T-helper 22 cell (primary cell): ENCODE data around the gene MAGI1.

Experiments used
- DNase-seq: peaks from one replicate; pipeline ENCODE4 v3.0.0-alpha.2; 2020; ENCODE audit warnings: low read depth

Gene MAGI1

DNA sequence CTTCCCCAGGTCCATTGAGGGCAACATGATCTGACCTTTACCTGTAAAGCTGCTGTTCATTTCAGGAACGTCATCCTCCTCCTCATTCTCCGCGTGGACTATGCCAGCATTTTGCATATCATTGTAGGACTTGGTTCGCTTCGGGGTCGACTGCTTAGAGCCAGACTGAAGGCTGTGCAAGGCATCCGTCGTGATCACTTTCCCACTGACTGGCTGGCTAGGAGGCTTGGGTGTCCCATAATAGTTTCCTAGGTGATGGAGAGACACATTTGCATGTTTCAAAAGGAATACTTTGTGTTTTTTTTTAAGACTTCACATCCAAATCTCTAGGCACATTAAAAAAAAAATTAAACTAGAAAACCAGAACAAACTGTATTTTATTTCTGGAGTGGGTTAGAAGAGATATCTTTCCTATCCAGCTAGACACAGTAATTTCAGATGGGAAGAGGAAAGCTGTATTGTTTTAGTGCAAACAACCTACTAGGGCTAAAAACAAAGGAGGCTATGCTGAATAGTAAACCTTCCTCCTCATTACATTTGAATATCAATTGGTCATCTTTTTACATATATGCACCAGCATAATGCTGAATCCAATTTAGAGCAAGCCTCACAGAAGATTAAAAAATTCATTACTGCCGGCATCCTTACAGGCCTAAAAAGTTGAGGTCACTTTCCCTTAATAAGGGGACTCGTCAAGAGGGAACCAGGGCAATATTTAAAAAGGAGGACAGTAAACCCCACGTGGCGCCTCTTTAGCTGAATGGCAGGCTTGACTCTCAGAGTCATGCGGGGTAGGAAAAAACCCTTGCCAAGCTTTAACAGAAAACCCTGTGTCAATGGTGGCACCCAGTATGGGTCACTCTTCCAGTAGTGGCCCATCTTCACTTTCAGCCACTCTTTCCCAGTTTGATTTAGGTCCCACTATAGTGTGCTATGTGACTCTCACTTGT is 559.9 kb downstream of the MAGI1 start:
- no peak for DNase-seq

DNA sequence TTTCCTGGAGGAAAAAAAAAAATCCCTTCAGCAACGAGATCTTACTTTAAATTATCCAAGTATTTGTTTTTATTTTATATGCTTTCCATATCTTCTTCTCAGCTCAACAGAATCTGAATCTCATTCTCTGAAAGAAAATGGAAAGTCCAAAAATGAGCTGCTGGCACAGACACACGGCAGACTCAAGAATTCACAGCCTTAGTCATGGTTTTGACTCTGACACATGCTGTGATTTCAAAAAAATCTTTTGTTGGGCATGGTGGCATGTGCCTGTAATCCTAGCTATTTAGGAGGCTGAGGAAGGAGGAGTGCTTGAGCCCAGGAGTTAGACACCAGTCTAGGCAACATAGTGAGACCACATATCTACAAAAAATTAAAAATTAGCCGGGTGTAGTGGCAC is 565.0 kb downstream of the MAGI1 start:
- DNase-seq = no peak

DNA sequence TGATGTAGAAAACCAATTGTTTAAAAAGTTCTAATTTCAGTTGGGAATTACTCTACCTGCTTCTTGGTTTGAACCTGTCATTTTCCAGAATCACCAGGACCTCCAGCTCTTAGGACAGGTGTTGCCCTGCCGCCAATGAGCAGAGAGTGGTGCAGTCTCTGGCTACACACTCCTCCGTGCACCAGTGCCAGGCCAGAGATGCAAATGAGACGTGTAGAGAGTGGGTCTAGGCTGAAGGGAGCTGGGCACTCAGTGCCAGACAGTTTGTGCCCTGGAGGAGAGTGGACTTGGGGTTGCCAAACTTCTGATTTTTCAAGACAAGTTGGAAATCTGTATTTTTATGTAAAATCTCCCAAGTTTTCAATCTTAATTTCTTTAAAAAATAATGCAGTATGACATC is 566.2 kb downstream of the MAGI1 start:
- no peak for DNase-seq

DNA sequence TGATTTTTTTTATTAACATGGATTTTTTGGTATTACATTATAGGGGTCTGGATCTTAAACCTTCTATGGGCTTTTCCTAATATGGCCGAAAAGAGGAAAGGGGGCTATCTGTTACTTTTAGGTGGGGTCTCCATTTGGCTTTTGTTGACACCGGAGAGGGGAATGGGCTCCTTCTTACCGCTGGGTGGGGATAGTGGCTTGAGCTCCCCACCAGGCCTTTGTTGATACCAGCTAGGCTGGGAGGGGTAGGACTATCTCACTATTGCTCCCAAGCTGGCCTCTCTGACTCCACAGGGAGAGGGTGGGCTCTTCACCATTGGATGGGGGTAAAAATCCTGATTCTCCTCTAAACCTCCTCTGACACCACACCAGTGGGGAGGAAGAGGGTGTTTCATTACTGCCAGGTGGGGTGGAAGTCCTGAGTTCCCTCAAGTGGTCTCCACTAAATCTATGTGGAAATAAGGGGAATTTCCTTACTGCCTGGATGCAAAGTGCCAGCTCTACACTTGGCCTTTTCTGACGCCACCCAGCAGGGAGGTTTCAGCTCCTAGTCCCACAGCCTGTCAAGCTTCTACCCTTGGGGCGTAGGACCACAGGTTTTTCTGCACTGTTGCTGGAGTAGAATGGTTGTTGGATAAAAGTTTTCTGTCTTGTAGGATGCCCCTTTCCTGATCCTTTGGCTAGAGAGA is 572.3 kb downstream of the MAGI1 start:
- DNase-seq = no peak

DNA sequence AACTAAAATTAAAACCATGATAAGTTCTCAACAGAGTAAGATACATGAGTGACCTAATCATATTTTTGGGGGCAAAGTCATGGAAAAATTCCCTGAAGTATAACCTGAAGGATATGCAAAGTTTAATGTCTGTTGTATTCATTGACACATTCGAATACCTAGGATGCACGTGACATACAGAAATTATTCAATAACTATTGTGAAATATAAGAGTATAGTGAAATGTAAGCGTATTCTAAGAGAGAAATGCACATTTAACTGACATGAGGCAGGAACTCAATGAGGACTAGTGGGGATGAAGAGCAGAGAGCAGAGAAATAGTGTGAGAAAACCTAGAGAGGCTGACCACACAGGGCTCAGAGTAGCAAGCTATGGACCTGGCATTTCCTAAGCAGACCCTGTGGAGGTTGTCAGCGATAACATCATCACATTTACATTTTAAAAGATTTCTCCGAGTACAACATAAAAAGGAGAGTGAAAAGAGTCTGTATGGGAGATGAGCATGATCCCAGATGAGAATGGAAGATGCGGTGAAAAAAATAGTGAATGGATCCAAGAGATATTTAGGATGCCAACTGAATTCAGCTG is 588.8 kb downstream of the MAGI1 start:
- DNase-seq = no peak

DNA sequence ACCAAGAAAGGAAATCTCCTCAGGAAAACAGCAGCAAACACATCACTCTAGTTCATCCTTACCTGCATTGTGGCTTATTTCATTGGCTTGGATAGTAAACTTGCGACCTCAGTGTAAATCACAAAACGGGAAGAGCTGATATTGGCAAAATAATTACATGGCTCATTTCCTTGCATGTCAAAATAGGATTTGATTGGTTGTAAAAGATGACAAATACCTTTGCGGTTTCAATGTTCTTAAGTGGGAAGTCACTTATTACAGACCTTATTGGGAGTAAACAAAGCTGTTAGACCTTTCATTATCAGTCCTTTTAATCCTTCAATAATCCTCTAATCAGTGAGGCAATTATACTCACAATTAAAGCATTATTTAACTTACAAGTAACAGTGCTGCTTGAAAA is 590.6 kb downstream of the MAGI1 start:
- no peak for DNase-seq

DNA sequence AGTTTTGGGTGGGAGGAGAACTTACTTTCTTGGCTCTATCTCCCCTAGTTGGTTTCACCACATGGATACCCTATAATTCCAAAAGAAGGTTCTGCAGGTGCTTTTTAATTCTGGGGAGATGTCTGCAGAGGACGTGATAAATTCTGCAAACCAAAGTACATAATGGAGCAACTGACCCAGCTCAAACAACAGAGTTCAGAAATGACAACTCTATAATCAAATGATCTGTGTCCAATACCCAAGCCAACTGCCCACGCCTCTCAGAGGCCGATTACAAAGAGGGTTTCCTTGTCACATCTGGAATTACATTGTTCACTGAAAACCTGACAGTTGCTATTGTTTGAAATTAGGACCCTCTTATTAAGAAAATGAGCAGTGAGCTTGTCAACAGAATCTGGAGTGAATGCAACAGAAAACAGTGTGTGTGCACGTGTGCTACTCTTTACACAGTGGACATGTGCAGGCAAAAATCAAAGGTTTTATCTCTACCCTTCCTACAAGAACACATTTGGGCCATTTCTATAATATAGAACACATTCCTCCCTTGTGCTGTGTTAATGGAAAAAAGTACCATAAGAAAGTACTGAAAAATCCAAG is 593.0 kb downstream of the MAGI1 start:
- no peak for DNase-seq

DNA sequence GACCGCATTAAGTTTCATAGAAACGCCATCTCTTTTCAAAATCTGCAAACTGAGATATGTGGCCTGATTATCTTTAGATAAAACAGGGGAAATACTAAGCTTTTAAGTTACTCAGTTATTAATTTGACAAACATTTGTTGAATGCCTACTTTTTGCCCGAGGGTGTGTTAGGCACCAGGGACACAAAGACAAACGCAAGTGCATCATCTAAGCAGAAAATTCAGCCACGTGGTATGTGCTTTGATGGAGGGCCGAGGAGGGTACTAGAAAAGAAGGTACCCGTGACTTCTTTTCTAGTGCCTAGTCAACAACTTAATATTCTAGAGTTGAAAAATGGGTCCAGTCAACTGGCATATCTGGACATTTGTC is 594.3 kb downstream of the MAGI1 start:
- DNase-seq = no peak

DNA sequence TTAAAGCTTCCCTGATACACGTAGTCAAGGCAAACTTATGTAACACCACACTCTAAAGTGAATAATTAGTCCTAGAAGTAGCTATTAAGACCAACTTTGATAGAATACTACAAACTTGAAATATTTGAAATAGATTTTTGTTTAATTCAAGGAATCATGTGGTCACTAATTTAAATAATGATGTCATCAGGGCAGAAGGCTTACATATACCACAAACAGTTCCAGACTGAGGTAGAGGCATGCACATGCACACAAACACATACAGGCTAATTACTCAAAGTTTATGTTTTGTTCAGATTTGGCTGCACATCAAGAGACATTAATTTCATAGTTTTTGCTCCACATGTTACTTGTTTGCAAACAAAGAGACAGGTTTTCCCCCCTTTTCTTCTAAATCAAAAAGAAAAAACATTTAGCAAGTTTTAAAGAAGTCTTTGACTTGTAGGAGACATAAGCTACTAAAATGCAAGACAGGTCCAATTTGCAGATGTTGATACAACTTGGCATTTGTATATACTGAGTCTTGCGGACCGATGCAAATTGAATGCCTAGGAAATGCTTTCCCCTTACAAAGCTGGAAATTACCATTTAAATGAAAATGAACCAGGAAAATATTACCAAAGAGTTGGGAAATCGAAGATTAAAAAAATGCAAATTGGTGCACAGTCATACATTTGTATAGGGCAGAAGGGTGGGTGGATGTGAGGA is 594.8 kb downstream of the MAGI1 start:
- no peak for DNase-seq

DNA sequence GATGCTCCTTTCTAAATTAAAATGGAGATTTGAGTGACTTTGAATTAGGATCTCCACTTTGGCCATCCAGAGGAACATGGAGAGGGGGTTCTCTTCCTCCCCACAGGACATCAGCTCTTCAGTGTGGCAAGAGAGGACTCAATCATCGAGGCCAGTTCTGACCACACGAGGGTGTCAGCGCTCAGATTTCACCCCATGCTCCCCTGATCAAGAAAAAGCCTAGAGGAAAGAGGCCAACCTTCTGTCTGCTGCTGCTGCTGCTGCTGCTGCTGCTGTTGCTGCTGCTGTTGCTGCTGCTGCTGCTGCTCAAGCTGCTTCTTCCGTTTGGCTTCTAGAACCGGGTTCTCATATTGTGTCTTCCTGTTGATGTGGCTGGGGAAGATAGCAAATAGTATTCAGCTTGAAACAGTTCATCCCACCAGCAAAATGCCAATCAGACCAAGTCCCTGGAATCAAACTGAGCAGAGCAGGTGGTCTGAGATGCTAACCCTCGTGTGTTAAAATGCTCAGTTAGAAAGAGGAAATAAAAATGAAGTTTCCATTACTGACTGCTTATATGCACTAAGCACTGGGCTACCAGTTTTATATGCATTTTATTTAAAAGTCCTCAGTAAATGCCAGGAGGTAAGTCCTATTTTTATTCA is 599.0 kb downstream of the MAGI1 start:
- DNase-seq = no peak

DNA sequence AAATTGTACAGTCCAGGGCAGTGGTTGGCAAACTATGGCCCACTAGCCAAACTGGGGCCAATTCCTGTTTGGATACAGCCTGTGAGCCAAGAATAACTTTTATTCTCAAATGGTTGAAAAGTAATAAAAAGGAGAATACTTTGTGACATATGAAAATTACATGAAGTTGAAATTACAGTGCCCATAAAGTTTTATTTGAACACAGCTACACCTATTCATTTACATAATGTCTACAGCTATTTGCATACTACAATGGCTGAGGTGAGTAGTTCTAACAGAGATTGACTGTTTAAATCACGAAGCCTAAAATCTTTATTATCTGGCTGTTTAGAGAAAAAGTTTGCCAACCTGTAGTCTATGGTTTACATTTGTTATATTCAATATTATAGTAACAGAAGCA is 600.1 kb downstream of the MAGI1 start:
- no peak for DNase-seq

DNA sequence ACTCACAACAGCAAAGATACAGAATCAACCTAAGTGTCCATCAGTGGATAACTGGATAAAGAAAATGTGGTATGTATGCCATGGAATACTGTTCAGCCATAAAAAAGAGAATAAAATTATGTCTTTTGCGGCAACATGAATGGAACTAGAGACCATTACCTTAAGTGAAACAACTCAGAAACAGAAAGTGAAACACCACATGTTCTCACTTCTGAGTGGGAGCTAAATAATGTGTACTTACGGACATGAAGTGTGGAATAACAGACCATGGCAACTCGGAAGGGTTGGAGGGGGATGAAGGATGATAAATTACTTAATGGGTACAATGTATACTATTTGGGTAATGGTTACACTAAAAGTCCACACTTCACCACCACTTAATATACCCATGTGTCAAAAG is 600.6 kb downstream of the MAGI1 start:
- DNase-seq = no peak

DNA sequence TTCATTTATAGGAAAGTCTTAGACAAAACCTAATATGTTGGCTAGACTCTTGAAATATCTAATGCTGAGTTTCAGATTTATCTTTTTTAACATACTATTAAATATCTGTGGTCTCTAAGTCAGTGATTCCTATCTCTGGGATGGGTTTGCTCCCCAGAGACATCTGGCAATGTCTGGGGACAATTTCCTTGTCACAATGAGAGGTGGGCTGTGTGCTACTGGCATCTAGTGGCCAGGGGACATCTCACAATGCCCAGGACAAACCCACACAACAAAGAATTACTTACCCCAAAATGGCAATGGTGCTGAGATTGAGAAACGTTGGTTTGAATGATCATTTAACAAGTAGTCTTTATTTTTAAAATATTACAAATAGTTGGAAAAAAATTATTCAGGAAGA is 602.1 kb downstream of the MAGI1 start:
- no peak for DNase-seq

DNA sequence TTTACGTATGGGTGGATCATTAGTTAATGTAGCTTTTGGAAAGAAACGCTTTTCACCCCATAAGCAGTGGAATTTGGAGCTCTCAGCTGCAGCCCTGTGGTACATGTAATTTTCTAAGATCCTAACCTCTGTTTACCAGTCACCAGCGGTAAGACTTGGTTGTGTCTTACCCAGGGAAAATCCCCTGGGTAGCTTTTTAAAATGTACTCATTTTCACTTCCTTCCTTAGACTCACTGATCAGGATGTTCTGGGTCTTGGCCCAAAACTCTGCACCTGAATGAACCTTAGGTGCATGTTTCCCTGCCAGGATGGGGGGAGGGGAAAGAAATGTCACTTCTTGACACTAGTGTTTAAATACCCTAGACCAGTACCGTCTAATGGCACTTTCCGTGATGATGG is 605.2 kb downstream of the MAGI1 start:
- no peak for DNase-seq

DNA sequence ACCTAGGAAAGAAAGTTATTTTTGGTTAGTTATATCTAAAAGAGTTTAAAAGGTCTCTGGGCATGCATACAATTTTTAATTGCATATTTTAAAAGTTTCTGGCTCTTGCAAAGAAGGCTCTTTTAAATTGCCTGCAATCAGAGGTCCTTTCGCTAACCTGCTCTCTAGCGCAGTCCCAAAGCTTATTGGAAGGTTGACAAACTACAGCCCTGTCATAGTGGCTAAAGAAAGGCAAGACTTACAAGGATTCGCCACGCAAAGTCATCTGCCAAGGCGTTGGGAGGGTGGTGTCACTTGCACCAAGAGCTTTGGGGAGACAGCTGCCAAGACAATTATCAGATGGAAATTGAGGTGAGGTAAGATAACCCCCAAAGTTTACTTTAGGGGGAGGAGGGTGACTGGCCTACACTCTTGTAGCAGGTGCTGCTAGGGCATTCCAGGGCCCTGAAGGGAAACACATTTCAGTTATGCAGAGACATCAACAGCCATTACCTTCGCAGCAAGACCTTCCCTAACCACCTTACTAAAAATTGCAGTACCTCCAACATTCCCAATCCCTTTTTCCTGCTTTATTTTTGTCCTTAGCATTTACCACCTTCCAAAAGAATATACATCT is 606.2 kb downstream of the MAGI1 start:
- DNase-seq = no peak

DNA sequence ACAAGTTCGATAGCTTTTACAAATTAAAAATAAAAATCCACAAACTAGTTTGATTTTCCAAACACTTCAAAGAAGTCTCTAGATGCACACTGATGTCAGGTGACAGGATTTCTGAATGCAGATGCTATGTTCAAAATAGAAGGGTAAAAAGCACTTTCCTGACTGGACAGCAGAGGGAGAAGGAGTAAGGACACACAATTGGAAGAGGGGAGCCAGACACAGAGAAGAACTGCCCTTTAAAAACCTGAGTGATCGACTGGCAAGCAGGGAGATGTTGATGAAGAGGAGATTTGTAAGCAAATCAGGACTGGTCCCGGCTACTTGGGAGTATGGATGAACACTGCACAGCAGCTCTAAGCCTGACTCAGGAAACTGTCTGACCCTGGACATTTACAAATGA is 612.8 kb downstream of the MAGI1 start:
- no peak for DNase-seq

DNA sequence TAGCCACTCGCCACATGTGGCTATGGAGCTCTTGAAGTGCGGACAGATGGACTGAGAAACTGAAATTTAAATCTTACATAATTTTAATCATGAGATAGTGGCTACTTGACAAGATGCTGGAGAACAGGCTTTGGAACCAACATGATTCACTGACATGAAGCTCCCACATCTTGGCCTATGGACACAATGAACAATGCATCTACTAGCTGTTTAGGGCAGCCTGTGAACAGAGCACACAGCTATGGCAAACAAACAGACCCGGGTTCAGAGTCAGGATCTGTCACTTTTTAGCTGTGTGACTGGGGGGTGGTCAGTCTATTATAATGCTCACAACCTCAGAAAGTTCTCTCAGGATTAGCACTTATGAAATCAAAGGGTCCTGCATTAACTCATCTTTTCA is 616.6 kb downstream of the MAGI1 start:
- no peak for DNase-seq

DNA sequence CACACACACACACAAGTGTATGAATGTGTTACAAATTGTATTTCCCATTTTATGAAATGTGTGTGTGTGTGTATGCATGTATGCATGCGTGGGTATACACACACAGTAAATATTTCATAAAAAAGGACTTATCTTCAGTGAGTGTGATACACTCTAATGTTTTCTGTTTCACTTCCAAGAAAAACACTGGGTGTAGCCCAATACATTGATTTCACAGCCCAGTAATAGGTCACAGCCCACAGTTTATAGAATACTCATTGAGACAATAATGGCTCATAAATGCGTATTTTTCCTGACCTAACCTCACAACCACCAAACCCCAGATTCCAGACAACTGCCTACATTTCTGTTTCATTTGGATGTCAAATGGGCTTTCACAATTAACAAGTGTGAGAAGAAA is 619.5 kb downstream of the MAGI1 start:
- no peak for DNase-seq

DNA sequence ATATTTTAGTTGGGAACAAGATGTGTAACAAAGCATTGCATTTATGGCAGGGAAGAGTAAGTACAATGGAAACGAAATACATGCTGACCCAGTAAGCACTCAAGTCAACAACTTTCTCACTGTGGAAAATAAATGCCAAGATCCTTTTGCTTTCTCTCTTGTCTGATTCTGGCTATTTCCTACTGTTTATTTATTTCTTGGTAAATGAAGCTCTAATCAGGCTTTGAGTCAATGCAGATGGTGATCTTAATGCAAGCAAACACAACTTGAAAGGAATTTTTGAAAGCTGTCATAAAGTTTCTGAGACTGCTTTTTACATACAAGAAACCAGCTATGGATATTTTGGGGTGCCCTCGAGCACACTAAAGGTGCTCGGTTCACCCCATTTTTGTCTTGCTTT is 624.8 kb downstream of the MAGI1 start:
- no peak for DNase-seq

DNA sequence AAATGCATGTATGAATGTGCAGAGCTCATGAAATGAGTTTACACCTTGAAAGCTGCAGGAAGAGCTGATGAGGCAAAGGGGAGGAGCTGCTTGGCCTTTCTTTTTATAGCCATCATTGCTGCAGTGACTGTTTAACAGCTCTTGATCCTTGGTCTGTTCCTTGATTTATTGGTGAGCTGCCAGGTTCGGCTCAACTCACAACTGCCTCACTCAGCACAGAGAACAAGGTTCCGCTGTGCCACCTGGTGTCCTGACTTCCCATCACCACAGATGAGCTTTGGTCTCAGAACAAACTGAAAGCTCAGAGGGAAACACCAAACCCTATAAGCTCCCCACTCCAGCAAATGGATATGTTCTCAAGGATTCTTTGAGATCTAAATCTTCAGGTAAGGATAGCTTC is 626.1 kb downstream of the MAGI1 start:
- no peak for DNase-seq

DNA sequence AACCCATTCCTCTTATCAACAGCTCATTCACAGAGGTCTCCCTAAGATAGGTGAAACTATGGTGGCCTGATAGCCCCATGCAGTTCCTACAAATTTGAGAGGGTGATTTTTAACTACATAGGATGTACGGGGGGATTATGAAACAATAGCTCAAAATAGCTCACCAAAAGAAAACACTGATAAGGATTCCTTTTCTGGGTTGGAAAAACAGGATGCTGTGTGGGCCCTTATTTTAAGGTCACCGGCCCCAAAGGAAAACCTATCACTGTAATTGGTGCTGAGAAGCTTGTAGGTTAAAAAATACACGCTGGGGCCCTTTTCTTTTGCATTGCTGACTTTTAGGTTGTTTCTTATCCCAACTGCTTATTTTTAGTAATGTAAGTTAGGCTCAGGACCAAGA is 627.4 kb downstream of the MAGI1 start:
- no peak for DNase-seq
